ENCODE data around the gene STX4. TPM values are rescaled to one million over a fixed set of nuclear protein-coding genes. Genes with fewer than 3 reads are reported as not detected.
A peak's percentile ranks its signal among the peaks of the same experiment; 100 is the strongest.

The STX4 gene
- total RNA-seq, 1 experiment from 2014 or later, result 26.0 TPM

- ChIA-PET RAD21 (ENCODE audit: low non-redundant PET in 1 of 2, low total read pairs in 2 of 2, uncharacterized antibody in 2 of 2, unreplicated experiment in 2 of 2) (no interaction called here), POLR2A (no interaction called here), CTCF (no interaction called here)
- no peak for TF ChIP-seq SIN3A (IDR thresholded peaks at IDR 0.05; ENCODE audit: low read depth)
- no peak for TF ChIP-seq EZH2phosphoT487 (IDR thresholded peaks at IDR 0.05; ENCODE audit: borderline replicate concordance)
- no peak for TF ChIP-seq CTCF (IDR thresholded peaks at IDR 0.05 in 2 of 3, conservative IDR thresholded peaks at IDR 0.05 in 1 of 3; ENCODE audit: borderline replicate concordance in 1 of 3, insufficient read depth in 1 of 3, low read depth in 2 of 3, low read length in 2 of 3)
- no peak for TF ChIP-seq REST (IDR thresholded peaks at IDR 0.05; ENCODE audit: low read depth)
- no peak for TF ChIP-seq RAD21 (IDR thresholded peaks at IDR 0.05; ENCODE audit: low read depth)
- no peak for TF ChIP-seq POLR2A (IDR thresholded peaks at IDR 0.05; ENCODE audit: borderline replicate concordance, extremely low read depth, insufficient read depth, insufficient read length)
- no peak for TF ChIP-seq CBX3 (IDR thresholded peaks at IDR 0.05; ENCODE audit: low read depth)
- TF ChIP-seq POLR2AphosphoS5 (IDR thresholded peaks at IDR 0.05; ENCODE audit: low read depth, low read length), result no peak
- TF ChIP-seq ZNF274 (IDR thresholded peaks at IDR 0.05; ENCODE audit: low read depth, low read length), result no peak
- no peak for TF ChIP-seq SP1 (IDR thresholded peaks at IDR 0.05; ENCODE audit: low read depth)
- TF ChIP-seq, protein P1, sequence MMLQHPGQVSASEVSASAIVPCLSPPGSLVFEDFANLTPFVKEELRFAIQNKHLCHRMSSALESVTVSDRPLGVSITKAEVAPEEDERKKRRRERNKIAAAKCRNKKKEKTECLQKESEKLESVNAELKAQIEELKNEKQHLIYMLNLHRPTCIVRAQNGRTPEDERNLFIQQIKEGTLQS (IDR thresholded peaks at IDR 0.05), result no peak
- no peak for TF ChIP-seq YY1 (IDR thresholded peaks at IDR 0.05; ENCODE audit: extremely low read depth, insufficient replicate concordance, low read depth, low read length)
- TF ChIP-seq ZFX (IDR thresholded peaks at IDR 0.05), result no peak
- no peak for TF ChIP-seq ZBTB33 (IDR thresholded peaks at IDR 0.05; ENCODE audit: extremely low read depth, insufficient replicate concordance, low read length)
- TF ChIP-seq ELF1 (IDR thresholded peaks at IDR 0.05; ENCODE audit: borderline replicate concordance, low read depth), result no peak
- TF ChIP-seq FOSL1 (IDR thresholded peaks at IDR 0.05; ENCODE audit: low read depth), result no peak
- no peak for TF ChIP-seq CEBPB (IDR thresholded peaks at IDR 0.05; ENCODE audit: low read depth)
- no peak for TF ChIP-seq EZH2 (IDR thresholded peaks at IDR 0.05)
- no TSS peak for BruUV-seq (replicated peaks)
- Histone ChIP-seq H3K4me3 (replicated peaks in 1 of 2; ENCODE audit: low read depth in 1 of 2, low read length in 2 of 2) (no peak overlapping the region), H3K9me3 (ENCODE audit: control insufficient read depth in 1 of 2, insufficient read depth in 1 of 2, low read depth in 1 of 2, low read length in 2 of 2) (no peaks in the 10 kb centered on the region), H3K4me1 (ENCODE audit: control insufficient read depth in 1 of 2, insufficient read depth in 2 of 2, low read length in 2 of 2) (peaks cover 0 to 10% of the 10 kb centered on the region in 2 experiments; a peak in 2 of 4 replicates), H3K79me2 (ENCODE audit: insufficient read depth, low read length) (peaks cover 48% of the 10 kb centered on the region), H3K27me3 (ENCODE audit: insufficient read depth, low read length) (no peaks in the 10 kb centered on the region), H4K20me1 (ENCODE audit: insufficient read depth) (no peaks in the 10 kb centered on the region), H2AFZ (ENCODE audit: low read depth, low read length, poor library complexity, severe bottlenecking) (no peak overlapping the region), H3K36me3 (ENCODE audit: control insufficient read depth in 1 of 2, insufficient read depth in 2 of 2, low read length in 2 of 2) (peaks cover 2 to 19% of the 10 kb centered on the region in 2 experiments; a peak in 2 of 4 replicates), H3K27ac (ENCODE audit: low read depth, low read length) (peak overlapping the region; percentile 8; the same call in 1 of the 2 replicates), H3K9me2 (ENCODE audit: insufficient read depth) (no peaks in the 10 kb centered on the region), H3K4me2 (ENCODE audit: low read length) (peak overlapping the region; percentile 48), H3K9ac (ENCODE audit: low read length) (no peak overlapping the region)
- ATAC-seq, result peak; percentile 33; the same call in 1 of the 2 replicates
- no peak for DNase-seq (ENCODE audit: low read depth, low spot score)
- intact Hi-C loops (cut with micrococcal nuclease), result no loop called here
Observed at GRCh38 chr16:31064882-31065461, 31.6 kb downstream of the STX4 start.
